Karpas-422 (cell line): ENCODE results near the gene RAI1. TPM values are rescaled to one million over a fixed set of nuclear protein-coding genes. Genes with fewer than 3 reads are reported as not detected.

Experiments
- DNase-seq: peaks from one replicate; pipeline ENCODE4 v3.0.0-alpha.2; 2015
- H2AFZ ChIP-seq: fragments of 200-600 bp; sonication (generic); 2 replicates; pipeline ENCODE4 v1.6.1; 2014; ENCODE audit warnings: antibody characterized with exemption, low read length, mixed read lengths
- H3K27ac ChIP-seq: fragments of 200-600 bp; sonication (generic); 2 replicates; pipeline ENCODE4 v1.5.1; 2014; ENCODE audit warnings: mild to moderate bottlenecking, low read length, moderate library complexity
- H3K27me3 ChIP-seq: fragments of 200-600 bp; sonication (generic); 2 replicates; pipeline ENCODE4 v1.6.1; 2014; ENCODE audit warnings: low read length, mixed read lengths
- H3K36me3 ChIP-seq: fragments of 200-600 bp; sonication (generic); 2 replicates; pipeline ENCODE4 v1.6.1; 2014; ENCODE audit warnings: low read length, mixed read lengths; ENCODE audit not compliant: insufficient read depth
- H3K4me1 ChIP-seq: fragments of 200-600 bp; sonication (generic); 2 replicates; pipeline ENCODE4 v1.6.1; 2014; ENCODE audit warnings: mild to moderate bottlenecking, low read length, mixed read lengths
- H3K4me2 ChIP-seq: fragments of 200-600 bp; sonication (generic); 2 replicates; pipeline ENCODE4 v1.6.1; 2014; ENCODE audit warnings: low read length, low read depth, mild to moderate bottlenecking; ENCODE audit not compliant: poor library complexity, severe bottlenecking
- H3K4me3 ChIP-seq: fragments of 200-600 bp; sonication (generic); 2 replicates; pipeline ENCODE4 v1.5.1; 2014; ENCODE audit warnings: mild to moderate bottlenecking, antibody characterized with exemption, low read length, mixed read lengths
- H3K79me2 ChIP-seq: fragments of 200-600 bp; sonication (generic); 2 replicates; pipeline ENCODE4 v1.6.1; 2014; ENCODE audit warnings: mild to moderate bottlenecking, low read length, mixed read lengths
- H3K9ac ChIP-seq: fragments of 200-600 bp; sonication (generic); 2 replicates; pipeline ENCODE4 v1.6.0; 2014; ENCODE audit warnings: low read length
- H3K9me2 ChIP-seq: fragments of 200-600 bp; sonication (generic), shearing (Covaris generic); replicated peaks from 2 replicates; pipeline ENCODE4 v1.6.0; 2014; ENCODE audit warnings: mild to moderate bottlenecking, low read length, moderate library complexity; ENCODE audit not compliant: insufficient read depth
- H3K9me3 ChIP-seq: fragments of 300-700, 200-600 bp; sonication (generic); 2 replicates; pipeline ENCODE4 v1.6.1; 2014; ENCODE audit warnings: low read length, mixed read lengths
- H4K20me1 ChIP-seq: fragments of 200-600 bp; sonication (generic); 2 replicates; pipeline ENCODE4 v1.6.1; 2014; ENCODE audit warnings: mild to moderate bottlenecking, antibody characterized with exemption, low read length, low read depth; ENCODE audit not compliant: insufficient read depth
- total RNA-seq: library from RNA; depleted of rRNA; stranded (reverse); fragments of >200 nt; shearing (Covaris generic); gene quantifications from 2 replicates; pipeline ENCODE4 v1.2.3, GENCODE V29; 2014; ENCODE audit warnings: low replicate concordance

RAI1 gene
- total RNA-seq, 1 experiment from 2014 or later: 18.2 TPM

DNA sequence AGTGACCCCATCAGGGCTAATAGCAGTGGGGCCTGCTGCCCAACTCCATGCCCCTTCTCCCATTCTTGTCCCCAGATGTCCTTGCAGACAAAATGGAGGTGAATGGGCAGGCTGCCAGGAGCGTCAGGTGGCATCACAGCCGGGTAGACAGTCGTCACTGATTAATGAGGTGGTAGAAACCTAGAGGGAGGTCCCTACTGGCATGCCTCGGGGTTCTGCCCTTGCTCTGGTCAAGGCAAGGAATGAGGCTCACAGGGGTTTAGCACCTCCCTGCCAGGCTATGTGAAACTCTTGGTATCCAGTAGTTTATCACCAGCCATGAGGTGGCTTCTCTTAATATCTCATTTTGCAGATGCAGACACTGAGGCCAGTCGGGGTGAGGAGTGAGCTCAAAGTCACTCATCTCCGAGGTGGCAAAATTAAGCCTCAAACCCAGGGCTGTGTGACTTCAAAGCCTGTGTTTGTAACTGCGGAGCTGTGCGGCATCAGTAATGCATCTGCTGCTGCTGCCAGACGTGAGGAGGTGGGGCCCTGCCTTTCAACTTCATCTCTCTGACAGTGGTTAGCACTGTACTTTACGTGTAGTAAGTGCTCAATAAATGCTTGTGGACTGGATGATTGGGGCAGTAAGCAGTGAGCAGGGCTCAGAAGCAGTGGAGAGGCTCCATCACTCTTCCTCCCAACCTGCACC, 21.3 kb downstream of the RAI1 start:
- Histone ChIP-seq H3K9ac (no peak overlapping the region; the same call in 1 of the 2 replicates), H2AFZ (no peak overlapping the region), H3K79me2 (peaks cover 93% of the 10 kb centered on the region)

DNA sequence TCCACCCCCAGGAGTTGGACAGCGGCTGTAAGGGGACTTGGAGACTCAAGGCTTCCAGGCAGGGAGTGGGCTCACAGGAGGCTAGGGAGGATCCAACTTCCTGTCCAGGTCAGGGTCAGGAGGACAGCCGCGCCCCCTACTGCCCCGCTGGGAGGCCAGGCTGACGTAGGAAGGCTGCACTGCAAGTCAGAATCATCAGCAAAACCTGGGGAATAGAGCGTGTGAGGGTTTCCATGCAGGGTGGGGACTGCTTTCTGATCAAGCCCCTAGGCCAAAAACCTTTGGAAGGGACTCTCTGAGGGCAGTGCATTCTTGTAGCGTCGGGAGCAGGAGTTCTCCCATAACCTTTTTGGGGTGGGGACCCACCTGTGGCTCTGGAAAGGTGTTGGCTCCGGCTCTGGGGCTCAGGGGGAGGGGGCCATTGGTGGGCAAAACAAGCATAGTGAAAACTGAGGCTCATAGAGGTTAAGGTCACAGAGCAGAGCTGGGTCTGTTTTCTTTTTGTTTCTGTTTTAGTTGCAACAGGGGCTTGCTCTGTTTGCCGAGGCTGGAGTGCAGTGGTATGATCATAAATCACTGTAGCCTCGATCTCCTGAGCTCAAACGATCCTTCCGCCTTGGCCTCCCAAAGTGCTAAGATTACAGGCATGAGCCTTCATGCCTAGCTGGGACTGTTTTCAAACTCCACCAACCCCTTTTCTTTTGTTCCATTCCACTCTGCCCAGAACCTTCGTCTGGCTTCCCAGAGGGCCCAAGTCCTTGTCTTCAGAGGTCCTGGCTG, 22.1 kb downstream of the RAI1 start:
- DNase-seq: no peak
- H3K36me3 ChIP-seq: no peaks in the 10 kb centered on the region
- peaks cover 91% of the 10 kb centered on the region for H3K79me2 ChIP-seq
- H3K27me3 ChIP-seq: no peaks in the 10 kb centered on the region
- H3K4me1 ChIP-seq: peaks cover 34% of the 10 kb centered on the region
- H3K4me3 ChIP-seq: no peak overlapping the region
- no peak overlapping the region for H3K9ac ChIP-seq
- H3K9me3 ChIP-seq: no peaks in the 10 kb centered on the region
- H3K4me2 ChIP-seq: no peak overlapping the region
- no peak overlapping the region for H2AFZ ChIP-seq
- H3K27ac ChIP-seq: 0 out of 2 replicates have a peak overlapping the region, but pooled peaks have one; percentile 35
- no peaks in the 10 kb centered on the region for H3K9me2 ChIP-seq
- no peaks in the 10 kb centered on the region; the same call in 1 of the 2 replicates for H4K20me1 ChIP-seq

More for the DNA sequence above, 21.3 kb downstream of the RAI1 start:
- Histone ChIP-seq H3K27ac (peak overlapping the region; percentile 35), H3K27me3 (no peaks in the 10 kb centered on the region), H3K4me1 (peaks cover 42% of the 10 kb centered on the region), H3K4me3 (no peak overlapping the region), H3K4me2 (no peak overlapping the region), H4K20me1 (no peaks in the 10 kb centered on the region; the same call in none of the 2 replicates), H3K9me3 (no peaks in the 10 kb centered on the region), H3K9me2 (no peaks in the 10 kb centered on the region), H3K36me3 (no peaks in the 10 kb centered on the region)
- peak; percentile 67 for DNase-seq

DNA sequence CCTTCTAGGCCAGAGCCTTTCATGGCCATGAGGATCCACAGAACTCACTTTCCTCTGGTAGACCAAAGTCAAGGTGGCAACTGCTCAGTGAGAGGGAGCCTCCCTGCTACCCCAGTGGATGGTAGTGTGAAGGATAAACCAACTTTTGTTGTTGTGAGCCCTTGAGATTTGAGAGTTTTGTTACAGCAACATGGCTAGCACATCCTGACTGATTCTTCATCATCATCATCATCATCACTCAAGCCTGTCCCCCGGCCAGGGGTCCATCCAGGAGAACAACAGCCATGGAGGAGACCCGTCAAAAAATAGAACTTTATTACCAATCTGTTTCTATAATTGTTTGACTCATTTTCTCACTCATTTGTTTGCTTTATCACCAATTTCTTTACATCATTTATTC, 23.7 kb downstream of the RAI1 start:
- Histone ChIP-seq H3K4me1 (peaks cover 22% of the 10 kb centered on the region), H3K4me2 (no peak overlapping the region), H3K9me3 (no peaks in the 10 kb centered on the region), H4K20me1 (no peaks in the 10 kb centered on the region; the same call in 1 of the 2 replicates), H3K4me3 (no peak overlapping the region), H3K9ac (no peak overlapping the region), H3K27ac (no peak overlapping the region), H2AFZ (no peak overlapping the region), H3K9me2 (no peaks in the 10 kb centered on the region), H3K79me2 (peaks cover 91% of the 10 kb centered on the region), H3K36me3 (no peaks in the 10 kb centered on the region), H3K27me3 (no peaks in the 10 kb centered on the region)
- DNase-seq: no peak

GRCh38 chr17:17706140-17707060, 25.1 kb downstream of the RAI1 start:
- H3K4me1 ChIP-seq: peaks cover 16% of the 10 kb centered on the region
- H3K27me3 ChIP-seq: no peaks in the 10 kb centered on the region
- H4K20me1 ChIP-seq: peaks cover 10% of the 10 kb centered on the region
- peaks cover 94% of the 10 kb centered on the region for H3K79me2 ChIP-seq
- H3K36me3 ChIP-seq: no peaks in the 10 kb centered on the region
- H3K4me2 ChIP-seq: no peak overlapping the region
- no peak overlapping the region for H3K9ac ChIP-seq
- no peaks in the 10 kb centered on the region for H3K9me2 ChIP-seq
- no peak for DNase-seq
- H3K9me3 ChIP-seq: no peaks in the 10 kb centered on the region
- no peak overlapping the region for H3K27ac ChIP-seq
- H3K4me3 ChIP-seq: no peak overlapping the region
- no peak overlapping the region for H2AFZ ChIP-seq

- H3K9me3 ChIP-seq: no peaks in the 10 kb centered on the region
- no peak overlapping the region for H3K4me3 ChIP-seq
- H2AFZ ChIP-seq: no peak overlapping the region
- no peaks in the 10 kb centered on the region for H3K9me2 ChIP-seq
- no peak overlapping the region for H3K27ac ChIP-seq
- H3K36me3 ChIP-seq: no peaks in the 10 kb centered on the region
- H3K79me2 ChIP-seq: peaks cover 94% of the 10 kb centered on the region
- no peak overlapping the region for H3K9ac ChIP-seq
- DNase-seq: no peak
- H3K4me1 ChIP-seq: peaks cover 7% of the 10 kb centered on the region; the same call in 1 of the 2 replicates
- no peaks in the 10 kb centered on the region for H3K27me3 ChIP-seq
- no peak overlapping the region for H3K4me2 ChIP-seq
- H4K20me1 ChIP-seq: peaks cover 10% of the 10 kb centered on the region
Observed at GRCh38 chr17:17708295-17708694, 27.0 kb downstream of the RAI1 start.

GRCh38 chr17:17708816-17709215, 27.6 kb downstream of the RAI1 start:
- DNase-seq: no peak
- Histone ChIP-seq H3K9ac (no peak overlapping the region), H3K4me3 (no peak overlapping the region), H2AFZ (no peak overlapping the region), H3K27me3 (no peaks in the 10 kb centered on the region), H3K36me3 (no peaks in the 10 kb centered on the region), H3K4me1 (peaks cover 9% of the 10 kb centered on the region; the same call in 1 of the 2 replicates), H3K4me2 (no peak overlapping the region), H3K9me3 (no peaks in the 10 kb centered on the region), H4K20me1 (peaks cover 10% of the 10 kb centered on the region), H3K27ac (no peak overlapping the region), H3K9me2 (no peaks in the 10 kb centered on the region), H3K79me2 (peaks cover 92% of the 10 kb centered on the region)

GRCh38 chr17:17709815-17710321, 28.6 kb downstream of the RAI1 start:
- Histone ChIP-seq H2AFZ (no peak overlapping the region), H4K20me1 (peaks cover 10% of the 10 kb centered on the region; the same call in 1 of the 2 replicates), H3K4me3 (no peak overlapping the region), H3K9ac (no peak overlapping the region), H3K79me2 (peaks cover 92% of the 10 kb centered on the region), H3K27me3 (no peaks in the 10 kb centered on the region), H3K9me3 (no peaks in the 10 kb centered on the region), H3K36me3 (no peaks in the 10 kb centered on the region), H3K4me1 (peaks cover 14% of the 10 kb centered on the region), H3K9me2 (no peaks in the 10 kb centered on the region), H3K27ac (no peak overlapping the region), H3K4me2 (no peak overlapping the region)
- no peak for DNase-seq
